ENCODE data around the gene DSG2. TPM values are rescaled to one million over a fixed set of nuclear protein-coding genes. Genes with fewer than 3 reads are reported as not detected.

The DSG2 gene
- polyA plus RNA-seq, 3 donors, result not detected

GRCh38 chr18:31484461-31484860 lies 13.5 kb upstream of the DSG2 start:
- no peak overlapping the region for H3K4me3 Mint-ChIP-seq
- no peaks in the 10 kb centered on the region for H3K36me3 Mint-ChIP-seq
- Histone ChIP-seq H3K27ac (ENCODE audit: low read depth in 1 of 2, low read length in 2 of 2) (no peak overlapping the region), H3K9ac (ENCODE audit: insufficient read depth, low read length, poor library complexity, severe bottlenecking) (no peak overlapping the region), H3K36me3 (replicated peaks in 1 of 2; ENCODE audit: control insufficient read depth in 1 of 2, insufficient read depth in 2 of 2, low read length in 2 of 2) (no peaks in the 10 kb centered on the region), H2AFZ (ENCODE audit: insufficient read depth, low read depth, low read length, poor library complexity, severe bottlenecking) (no peak overlapping the region), H3K9me3 (replicated peaks in 1 of 2; ENCODE audit: control insufficient read depth in 1 of 2, insufficient read depth in 1 of 2, low read length in 2 of 2) (no peaks in the 10 kb centered on the region), H3K4me1 (ENCODE audit: control insufficient read depth in 1 of 2, insufficient read depth in 2 of 2, low read length in 2 of 2) (no peaks in the 10 kb centered on the region), H4K20me1 (ENCODE audit: insufficient read depth, low read length) (no peaks in the 10 kb centered on the region), H3K27me3 (ENCODE audit: control insufficient read depth in 2 of 2, insufficient read depth in 2 of 2, low read length in 2 of 2) (no peaks in the 10 kb centered on the region), H3K79me2 (ENCODE audit: insufficient read depth, low read length) (no peaks in the 10 kb centered on the region), H3K4me2 (replicated peaks; ENCODE audit: extremely low read depth, low read length, poor library complexity, severe bottlenecking) (no peak overlapping the region), H3K4me3 (replicated peaks in 1 of 3; ENCODE audit: low read depth in 2 of 3, low read length in 3 of 3) (no peak overlapping the region)
- H3K27ac Mint-ChIP-seq, result no peak overlapping the region
- no CpG with 5 or more reads among the region's 1 CpG for WGBS (ENCODE audit: insufficient coverage)
- TF ChIP-seq CTCF (IDR thresholded peaks at IDR 0.05), result no peak
- intact Hi-C loops (cut with micrococcal nuclease), result no loop called here
- no peak for DNase-seq
- H3K9me3 Mint-ChIP-seq, result peaks cover 0 to 2% (median 0%) of the 10 kb centered on the region in 7 donors
- H3K27me3 Mint-ChIP-seq (ENCODE audit: low read depth in 3 of 3), result peaks cover 2 to 3% (median 3%) of the 10 kb centered on the region in 3 donors
- H3K4me1 Mint-ChIP-seq, result no peaks in the 10 kb centered on the region

GRCh38 chr18:31486165-31486564 lies 11.8 kb upstream of the DSG2 start:
- H3K27ac ChIP-seq (ENCODE audit: low read depth in 1 of 2, low read length in 2 of 2), result no peak overlapping the region
- no peak for DNase-seq
- H2AFZ ChIP-seq (ENCODE audit: insufficient read depth, low read depth, low read length, poor library complexity, severe bottlenecking), result no peak overlapping the region
- no peaks in the 10 kb centered on the region for H3K27me3 ChIP-seq (ENCODE audit: control insufficient read depth in 2 of 2, insufficient read depth in 2 of 2, low read length in 2 of 2)
- H3K4me2 ChIP-seq (replicated peaks; ENCODE audit: extremely low read depth, low read length, poor library complexity, severe bottlenecking), result no peak overlapping the region
- no peaks in the 10 kb centered on the region for H3K79me2 ChIP-seq (ENCODE audit: insufficient read depth, low read length)
- H3K36me3 Mint-ChIP-seq, result no peaks in the 10 kb centered on the region
- no peak overlapping the region for H3K4me3 ChIP-seq (replicated peaks in 1 of 3; ENCODE audit: low read depth in 2 of 3, low read length in 3 of 3)
- H3K9me3 ChIP-seq (replicated peaks in 1 of 2; ENCODE audit: control insufficient read depth in 1 of 2, insufficient read depth in 1 of 2, low read length in 2 of 2), result no peaks in the 10 kb centered on the region
- no peaks in the 10 kb centered on the region for H3K4me1 Mint-ChIP-seq
- no peaks in the 10 kb centered on the region for H3K36me3 ChIP-seq (replicated peaks in 1 of 2; ENCODE audit: control insufficient read depth in 1 of 2, insufficient read depth in 2 of 2, low read length in 2 of 2)
- H3K4me3 Mint-ChIP-seq, result no peak overlapping the region
- H3K27ac Mint-ChIP-seq, result peak overlapping the region in 1 of 7 donors; percentile 11
- H3K27me3 Mint-ChIP-seq (ENCODE audit: low read depth in 3 of 3), result peaks cover 2 to 4% (median 3%) of the 10 kb centered on the region in 3 donors
- intact Hi-C loops (cut with micrococcal nuclease), result no loop called here
- WGBS (ENCODE audit: insufficient coverage), result no CpG with 5 or more reads among the region's 2 CpGs
- no peaks in the 10 kb centered on the region for H3K4me1 ChIP-seq (ENCODE audit: control insufficient read depth in 1 of 2, insufficient read depth in 2 of 2, low read length in 2 of 2)
- H3K9me3 Mint-ChIP-seq, result peaks cover 0 to 4% (median 1%) of the 10 kb centered on the region in 7 donors
- no peak overlapping the region for H3K9ac ChIP-seq (ENCODE audit: insufficient read depth, low read length, poor library complexity, severe bottlenecking)
- no peaks in the 10 kb centered on the region for H4K20me1 ChIP-seq (ENCODE audit: insufficient read depth, low read length)
- TF ChIP-seq CTCF (IDR thresholded peaks at IDR 0.05), result no peak

All from CD14-positive monocyte (primary cell).